H9 (cell line): ENCODE measurements around the gene RYR3. TPM values are rescaled to one million over a fixed set of nuclear protein-coding genes. Genes with fewer than 3 reads are reported as not detected.

ENCODE experiments used
- DNase-seq: peaks from one replicate; pipeline ENCODE4 v3.0.0-alpha.2; 2017
- H2AFZ ChIP-seq: one replicate; pipeline ENCODE4 v1.6.1; 2013; ENCODE audit warnings: mild to moderate bottlenecking, low read length, control low read depth, moderate library complexity
- H2AK5ac ChIP-seq: 2 replicates; pipeline ENCODE4 v1.6.1; 2013; ENCODE audit warnings: low read length, control low read depth, mixed read lengths; ENCODE audit not compliant: insufficient read length
- H2BK120ac ChIP-seq: one replicate; pipeline ENCODE4 v1.6.1; 2013; ENCODE audit warnings: low read depth, mild to moderate bottlenecking, low read length, control low read depth, inconsistent platforms; ENCODE audit not compliant: poor library complexity, severe bottlenecking
- H2BK12ac ChIP-seq: 2 replicates; pipeline ENCODE4 v1.6.1; 2013; ENCODE audit warnings: low read length, control low read depth, mixed read lengths, low read depth; ENCODE audit not compliant: insufficient read length
- H2BK15ac ChIP-seq: 2 replicates; pipeline ENCODE4 v1.6.1; 2013; ENCODE audit warnings: low read depth, low read length, control low read depth
- H2BK20ac ChIP-seq: one replicate; pipeline ENCODE4 v1.6.1; 2013; ENCODE audit warnings: low read depth, mild to moderate bottlenecking, low read length, control low read depth, inconsistent platforms; ENCODE audit not compliant: poor library complexity, severe bottlenecking
- H2BK5ac ChIP-seq: 2 replicates; pipeline ENCODE4 v1.6.1; 2013; ENCODE audit warnings: low read length, control low read depth, mixed read lengths; ENCODE audit not compliant: insufficient read length
- H3K14ac ChIP-seq: 2 replicates; pipeline ENCODE4 v1.6.1; 2013; ENCODE audit warnings: low read length, control low read depth; ENCODE audit not compliant: insufficient read depth
- H3K18ac ChIP-seq: 2 replicates; pipeline ENCODE4 v1.6.1; 2013; ENCODE audit warnings: low read depth, mild to moderate bottlenecking, mixed read lengths, low read length, control low read depth; ENCODE audit not compliant: insufficient read length
- H3K23ac ChIP-seq: 2 replicates; pipeline ENCODE4 v1.6.1; 2013; ENCODE audit warnings: low read length, control low read depth, mixed read lengths, low read depth; ENCODE audit not compliant: insufficient read length
- H3K23me2 ChIP-seq: 2 replicates; pipeline ENCODE4 v1.6.1; 2013; ENCODE audit warnings: low read depth, mild to moderate bottlenecking, mixed read lengths, low read length, control low read depth; ENCODE audit not compliant: insufficient read length, poor library complexity, severe bottlenecking
- H3K27ac ChIP-seq: 2 replicates; pipeline ENCODE4 v1.5.1; 2013; ENCODE audit warnings: low read length, control low read depth, mixed read lengths, low read depth; ENCODE audit not compliant: insufficient read length
- H3K27me3 ChIP-seq: 2 replicates; pipeline ENCODE4 v1.6.1; 2013; ENCODE audit warnings: low read length, control low read depth, inconsistent platforms; ENCODE audit not compliant: insufficient read depth
- H3K4ac ChIP-seq: 2 replicates; pipeline ENCODE4 v1.6.1; 2013; ENCODE audit warnings: low read depth, mild to moderate bottlenecking, control low read depth, inconsistent platforms, low read length, moderate library complexity
- H3K4me1 ChIP-seq: 2 replicates; pipeline ENCODE4 v1.6.1; 2013; ENCODE audit warnings: low read length, control low read depth, inconsistent platforms; ENCODE audit not compliant: insufficient read depth
- H3K4me2 ChIP-seq: 2 replicates; pipeline ENCODE4 v1.6.1; 2013; ENCODE audit warnings: low read length, control low read depth, mixed read lengths; ENCODE audit not compliant: insufficient read length, insufficient read depth
- H3K56ac ChIP-seq: 2 replicates; pipeline ENCODE4 v1.6.1; 2013; ENCODE audit warnings: low read depth, mild to moderate bottlenecking, mixed read lengths, low read length, control low read depth; ENCODE audit not compliant: insufficient read length
- H3K79me1 ChIP-seq: 2 replicates; pipeline ENCODE4 v1.6.1; 2013; ENCODE audit warnings: low read depth, mild to moderate bottlenecking, moderate library complexity, low read length, control low read depth, inconsistent platforms; ENCODE audit not compliant: insufficient read depth, poor library complexity, severe bottlenecking
- H3K79me2 ChIP-seq: 2 replicates; pipeline ENCODE4 v1.6.1; 2013; ENCODE audit warnings: low read length, control low read depth, inconsistent platforms; ENCODE audit not compliant: insufficient read depth
- H3K9ac ChIP-seq: 2 replicates; pipeline ENCODE4 v1.6.1; 2013; ENCODE audit warnings: low read length, control low read depth, mixed read lengths; ENCODE audit not compliant: insufficient read length; ENCODE audit errors: extremely low read depth
- H3K9me3 ChIP-seq: one replicate; pipeline ENCODE4 v1.6.1; 2013; ENCODE audit warnings: low read depth, low read length, inconsistent platforms; ENCODE audit not compliant: control insufficient read depth
- H3T11ph ChIP-seq: one replicate; pipeline ENCODE4 v1.6.1; 2013; ENCODE audit warnings: mild to moderate bottlenecking, low read length, control low read depth, inconsistent platforms
- H4K20me1 ChIP-seq: one replicate; pipeline ENCODE4 v1.6.1; 2013; ENCODE audit not compliant: control insufficient read depth, insufficient read length, insufficient read depth
- H4K5ac ChIP-seq: 2 replicates; pipeline ENCODE4 v1.6.1; 2013; ENCODE audit warnings: low read depth, mild to moderate bottlenecking, mixed read lengths, low read length, control low read depth; ENCODE audit not compliant: insufficient read length
- H4K8ac ChIP-seq: replicated peaks from 2 replicates; pipeline ENCODE4 v1.6.1; 2013; ENCODE audit warnings: low read length, control low read depth, mixed read lengths, low read depth; ENCODE audit not compliant: insufficient read length
- H4K91ac ChIP-seq: 2 replicates; pipeline ENCODE4 v1.6.1; 2013; ENCODE audit warnings: low read depth, mild to moderate bottlenecking, moderate library complexity, mixed read lengths, low read length, control low read depth; ENCODE audit not compliant: insufficient read length
- H3K27ac Mint-ChIP-seq, 3 experiments: 2 replicates in 2 of 3; 3 replicates in 1 of 3; pipeline ENCODE4 v1.8.0; 2020 to 2021; ENCODE audit warnings: mixed read lengths in 3 of 3, mild to moderate bottlenecking in 1 of 3, moderate library complexity in 1 of 3
- H3K27me3 Mint-ChIP-seq: 2 replicates; pipeline ENCODE4 v1.8.0; 2021; ENCODE audit warnings: low read depth, mild to moderate bottlenecking, moderate library complexity, mixed read lengths
- H3K36me3 Mint-ChIP-seq, 3 experiments: 2 replicates in 2 of 3; 3 replicates in 1 of 3; pipeline ENCODE4 v1.8.0; 2020 to 2021; ENCODE audit warnings: low read depth in 3 of 3, mixed read lengths in 3 of 3; ENCODE audit not compliant: insufficient read depth in 1 of 3
- H3K4me1 Mint-ChIP-seq, 2 experiments: 2 replicates each; pipeline ENCODE4 v1.8.0; 2020; ENCODE audit warnings: mixed read lengths in 2 of 2
- H3K4me3 Mint-ChIP-seq, 2 experiments: 2 replicates in 1 of 2; 3 replicates in 1 of 2; pipeline ENCODE4 v1.8.0; 2020 to 2021; ENCODE audit warnings: mild to moderate bottlenecking in 2 of 2, mixed read lengths in 2 of 2, moderate library complexity in 1 of 2
- H3K9me3 Mint-ChIP-seq, 2 experiments: 2 replicates in 1 of 2; 3 replicates in 1 of 2; pipeline ENCODE4 v1.8.0; 2020; ENCODE audit warnings: mild to moderate bottlenecking in 2 of 2, mixed read lengths in 2 of 2, moderate library complexity in 1 of 2
- WGBS: extraction: QIAGEN DNeasy Blood & Tissue Kit; methylation state at CpG from one replicate; pipeline ENCODE4 v1.1.7; 2013; ENCODE audit warnings: missing lambda C conversion rate, low lambda C conversion rate, mixed read lengths; ENCODE audit not compliant: insufficient read length; ENCODE audit errors: extremely low coverage; 5-methylcytosine and 5-hydroxymethylcytosine counted together
- total RNA-seq: library from RNA; stranded (reverse); gene quantifications from 2 replicates; pipeline ENCODE4 v1.2.1, GENCODE V29; 2021
- TF ChIP-seq, protein P1 (sequence below): fragments of 200-600 bp; sonication (generic); conservative IDR thresholded peaks from 3 replicates; pipeline ENCODE4 v1.8.0; 2021; ENCODE audit warnings: antibody characterized with exemption, mild to moderate bottlenecking

Gene RYR3
- total RNA-seq, 1 experiment from 2014 or later, result 0.85 TPM

DNA sequence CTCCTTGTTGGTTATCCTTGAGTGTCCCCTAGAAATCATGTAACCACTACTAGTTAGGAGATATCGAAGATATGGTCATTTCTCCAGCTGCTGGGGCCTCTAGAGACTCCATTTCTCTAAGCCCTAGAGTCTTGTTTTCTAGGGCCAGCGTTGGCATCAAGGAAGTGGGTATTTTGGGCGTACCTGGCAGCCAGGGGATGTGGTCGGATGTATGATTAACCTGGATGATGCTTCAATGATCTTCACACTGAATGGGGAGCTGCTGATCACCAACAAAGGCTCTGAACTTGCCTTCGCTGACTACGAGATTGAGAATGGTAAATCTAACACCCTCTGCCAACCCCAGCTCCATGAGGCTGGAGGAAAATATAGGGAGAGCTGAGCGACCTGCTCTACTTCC is 325.5 kb downstream of the RYR3 start:
- no peak overlapping the region for H2AK5ac ChIP-seq
- H3K4ac ChIP-seq, result no peak overlapping the region
- H4K8ac ChIP-seq, result no peak overlapping the region
- no peak overlapping the region for H4K5ac ChIP-seq
- H2BK15ac ChIP-seq, result no peak overlapping the region
- H3T11ph ChIP-seq, result no peak overlapping the region
- Mint-ChIP-seq H3K4me3 (no peak overlapping the region), H3K36me3 (no peaks in the 10 kb centered on the region), H3K27me3 (peaks cover 3% of the 10 kb centered on the region; the same call in 1 of the 2 replicates), H3K4me1 (peaks cover 0 to 12% of the 10 kb centered on the region in 2 experiments; a peak in 1 of 4 replicates), H3K9me3 (no peaks in the 10 kb centered on the region), H3K27ac (no peak overlapping the region)
- H3K23ac ChIP-seq, result no peak overlapping the region
- no peak overlapping the region for H4K91ac ChIP-seq
- H3K79me1 ChIP-seq, result no peaks in the 10 kb centered on the region
- no peak overlapping the region for H3K27ac ChIP-seq
- no peak overlapping the region for H3K56ac ChIP-seq
- H3K9me3 ChIP-seq, result no peaks in the 10 kb centered on the region
- no peaks in the 10 kb centered on the region for H3K27me3 ChIP-seq
- TF ChIP-seq, protein P1, sequence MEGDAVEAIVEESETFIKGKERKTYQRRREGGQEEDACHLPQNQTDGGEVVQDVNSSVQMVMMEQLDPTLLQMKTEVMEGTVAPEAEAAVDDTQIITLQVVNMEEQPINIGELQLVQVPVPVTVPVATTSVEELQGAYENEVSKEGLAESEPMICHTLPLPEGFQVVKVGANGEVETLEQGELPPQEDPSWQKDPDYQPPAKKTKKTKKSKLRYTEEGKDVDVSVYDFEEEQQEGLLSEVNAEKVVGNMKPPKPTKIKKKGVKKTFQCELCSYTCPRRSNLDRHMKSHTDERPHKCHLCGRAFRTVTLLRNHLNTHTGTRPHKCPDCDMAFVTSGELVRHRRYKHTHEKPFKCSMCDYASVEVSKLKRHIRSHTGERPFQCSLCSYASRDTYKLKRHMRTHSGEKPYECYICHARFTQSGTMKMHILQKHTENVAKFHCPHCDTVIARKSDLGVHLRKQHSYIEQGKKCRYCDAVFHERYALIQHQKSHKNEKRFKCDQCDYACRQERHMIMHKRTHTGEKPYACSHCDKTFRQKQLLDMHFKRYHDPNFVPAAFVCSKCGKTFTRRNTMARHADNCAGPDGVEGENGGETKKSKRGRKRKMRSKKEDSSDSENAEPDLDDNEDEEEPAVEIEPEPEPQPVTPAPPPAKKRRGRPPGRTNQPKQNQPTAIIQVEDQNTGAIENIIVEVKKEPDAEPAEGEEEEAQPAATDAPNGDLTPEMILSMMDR, result no peak
- no peaks in the 10 kb centered on the region for H3K23me2 ChIP-seq
- H2BK120ac ChIP-seq, result no peak overlapping the region
- no peak overlapping the region for H3K18ac ChIP-seq
- WGBS, result no CpG with 5 or more reads among the region's 7 CpGs
- H3K14ac ChIP-seq, result no peak overlapping the region
- no peak overlapping the region for H3K4me2 ChIP-seq
- no peak overlapping the region for H2BK12ac ChIP-seq
- no peaks in the 10 kb centered on the region for H3K79me2 ChIP-seq
- H3K4me1 ChIP-seq, result no peaks in the 10 kb centered on the region
- no peak overlapping the region for H3K9ac ChIP-seq
- no peak for DNase-seq
- H4K20me1 ChIP-seq, result no peaks in the 10 kb centered on the region
- no peak overlapping the region for H2BK5ac ChIP-seq
- H2BK20ac ChIP-seq, result no peak overlapping the region
- H2AFZ ChIP-seq, result no peak overlapping the region
